GM10248 (cell line): Measurements from ENCODE around the gene BAIAP2.

Experiments
- CTCF ChIA-PET: fragments of 300-600 bp; sonication (Branson Sonifier 250); formaldehyde crosslinking; extraction: SDS; loops from one replicate; lab custom pipeline; 2021; ENCODE audit warnings: antibody characterized with exemption; lab: Yijun Ruan, JAX
- POLR2A ChIA-PET: fragments of 350-650 bp; sonication (Branson Sonifier 250); formaldehyde crosslinking; extraction: SDS; loops from one replicate; lab custom pipeline; 2020; ENCODE audit warnings: antibody characterized with exemption; lab: Yijun Ruan, JAX
- DNase-seq: peaks from one replicate; pipeline ENCODE4 v3.0.0; 2012; ENCODE audit errors: extremely low spot score
- CTCF ChIP-seq: IDR thresholded peaks from 2 replicates; pipeline ENCODE4 v1.5.1; 2012; ENCODE audit warnings: mild to moderate bottlenecking, low read depth; ENCODE audit errors: extremely low read depth, missing control alignments, control extremely low read depth

Gene BAIAP2

GRCh38 chr17:81102352-81102751 lies 67.4 kb downstream of the BAIAP2 start:
- POLR2A ChIA-PET = no interaction called here
- CTCF ChIA-PET = interaction anchor here (0.8 to 3.8 kb wide), 21 partner anchors 8 to 674 kb away, joined by 3 to 37 read pairs (median 5); no protein-coding TSS in a partner anchor
- no peak for TF ChIP-seq CTCF
- no peak for DNase-seq

GRCh38 chr17:81102869-81103268 lies 67.9 kb downstream of the BAIAP2 start:
- no peak for TF ChIP-seq CTCF
- CTCF ChIA-PET = interaction anchor here (0.8 to 3.8 kb wide), 12 partner anchors 9 to 119 kb away, joined by 3 to 37 read pairs (median 10); no protein-coding TSS in a partner anchor
- POLR2A ChIA-PET = interaction anchor here (0.6 kb wide), 1 partner anchor 132 kb away, joined by 3 read pairs; no protein-coding TSS in a partner anchor
- DNase-seq = no peak

GRCh38 chr17:81103379-81103778 lies 68.4 kb downstream of the BAIAP2 start:
- ChIA-PET POLR2A (interaction anchor here (0.6 kb wide), 1 partner anchor 131 kb away, joined by 3 read pairs; no protein-coding TSS in a partner anchor), CTCF (interaction anchor here (0.9 to 3.8 kb wide), 11 partner anchors 9 to 676 kb away, joined by 3 to 37 read pairs (median 7); no protein-coding TSS in a partner anchor)
- TF ChIP-seq CTCF = no peak
- no peak for DNase-seq

GRCh38 chr17:81106716-81107115 lies 71.8 kb downstream of the BAIAP2 start:
- ChIA-PET POLR2A (no interaction called here), CTCF (no interaction called here)
- no peak for TF ChIP-seq CTCF
- no peak for DNase-seq

- POLR2A ChIA-PET = no interaction called here
- CTCF ChIA-PET = no interaction called here
- TF ChIP-seq CTCF = no peak
- no peak for DNase-seq
Observed at GRCh38 chr17:81108220-81108619, 73.3 kb downstream of the BAIAP2 start.

GRCh38 chr17:81109957-81110356 lies 75.0 kb downstream of the BAIAP2 start:
- CTCF ChIA-PET = no interaction called here
- POLR2A ChIA-PET = no interaction called here
- DNase-seq = no peak
- no peak for TF ChIP-seq CTCF
